ENCODE results near the gene ASB3. TPM values are rescaled to one million over a fixed set of nuclear protein-coding genes. Genes with fewer than 3 reads are reported as not detected.

Gene ASB3
- total RNA-seq, 4 donors from 2014 or later, result 14.0 to 19.3 (median 16.6) TPM

- H3K27me3 ChIP-seq, result no peaks in the 10 kb centered on the region
- ATAC-seq, result no peak
- H3K36me3 ChIP-seq, result peaks cover 0 to 46% of the 10 kb centered on the region in 2 donors
- H3K4me3 ChIP-seq, result no peak overlapping the region
- no peaks in the 10 kb centered on the region for H3K4me1 ChIP-seq
- no peak overlapping the region for H3K27ac ChIP-seq
- no peaks in the 10 kb centered on the region for H3K9me3 ChIP-seq
- WGBS, 2 donors (ENCODE audit: low coverage in 1 of 2), result 75 to 81% methylated on average over 3 of the region's 3 CpGs
- TF ChIP-seq CTCF (IDR thresholded peaks at IDR 0.05) (no peak), EP300 (IDR thresholded peaks at IDR 0.05) (no peak), POLR2AphosphoS5 (IDR thresholded peaks at IDR 0.05) (no peak), POLR2A (IDR thresholded peaks at IDR 0.05) (no peak)
These were observed 92.5 kb downstream of the ASB3 start for GRCh38 chr2:53694096-53694771.

GRCh38 chr2:53690876-53691275 is 95.9 kb downstream of the ASB3 start:
- no peaks in the 10 kb centered on the region for H3K4me1 ChIP-seq
- TF ChIP-seq POLR2AphosphoS5 (IDR thresholded peaks at IDR 0.05) (no peak), CTCF (IDR thresholded peaks at IDR 0.05) (no peak), EP300 (IDR thresholded peaks at IDR 0.05) (no peak), POLR2A (IDR thresholded peaks at IDR 0.05) (no peak)
- WGBS, 2 donors (ENCODE audit: low coverage in 1 of 2), result 58 to 71% methylated on average over 2 of the region's 2 CpGs
- H3K36me3 ChIP-seq, result peaks cover 0 to 41% of the 10 kb centered on the region in 2 donors
- H3K4me3 ChIP-seq, result no peak overlapping the region
- no peak for ATAC-seq
- H3K27ac ChIP-seq, result no peak overlapping the region
- no peaks in the 10 kb centered on the region for H3K9me3 ChIP-seq
- H3K27me3 ChIP-seq, result no peaks in the 10 kb centered on the region

GRCh38 chr2:53672881-53673522 is 113.8 kb downstream of the ASB3 start:
- WGBS, 2 donors (ENCODE audit: low coverage in 1 of 2), result 54 to 66% methylated on average over 2 of the region's 2 CpGs
- Histone ChIP-seq H3K36me3 (peaks cover 2 to 20% of the 10 kb centered on the region in 2 donors), H3K27ac (no peak overlapping the region), H3K4me3 (no peak overlapping the region), H3K4me1 (no peaks in the 10 kb centered on the region), H3K27me3 (no peaks in the 10 kb centered on the region), H3K9me3 (no peaks in the 10 kb centered on the region)
- TF ChIP-seq EP300 (IDR thresholded peaks at IDR 0.05) (no peak), CTCF (IDR thresholded peaks at IDR 0.05) (no peak), POLR2A (IDR thresholded peaks at IDR 0.05) (no peak)
- no peak for ATAC-seq

GRCh38 chr2:53670331-53670730 is 116.4 kb downstream of the ASB3 start:
- no peak overlapping the region for H3K27ac ChIP-seq
- 24 to 37% methylated on average over 6 of the region's 6 CpGs for WGBS, 2 donors (ENCODE audit: low coverage in 1 of 2)
- ATAC-seq, result no peak

More at GRCh38 chr2:53670331-53670730, 116.4 kb downstream of the ASB3 start:
- no peaks in the 10 kb centered on the region for H3K27me3 ChIP-seq
- no peaks in the 10 kb centered on the region for H3K4me1 ChIP-seq
- H3K4me3 ChIP-seq, result no peak overlapping the region
- TF ChIP-seq CTCF (IDR thresholded peaks at IDR 0.05), result no peak
- TF ChIP-seq EP300 (IDR thresholded peaks at IDR 0.05), result no peak
- TF ChIP-seq POLR2AphosphoS5 (IDR thresholded peaks at IDR 0.05), result no peak
- no peak for TF ChIP-seq POLR2A (IDR thresholded peaks at IDR 0.05)
- peaks cover 2 to 10% of the 10 kb centered on the region in 2 donors for H3K36me3 ChIP-seq
- H3K9me3 ChIP-seq, result no peaks in the 10 kb centered on the region
